Ishikawa (cell line): ENCODE results near the gene CYP27C1.

Experiments
- CEBPB ChIP-seq: IDR thresholded peaks from 2 replicates; pipeline ENCODE4 v1.6.1; 2012
- EGR1 ChIP-seq: IDR thresholded peaks from 2 replicates; pipeline ENCODE4 v1.6.1; 2012
- EP300 ChIP-seq: IDR thresholded peaks from 2 replicates; pipeline ENCODE4 v1.6.1; 2012; ENCODE audit warnings: borderline replicate concordance
- FOXM1 ChIP-seq: IDR thresholded peaks from 2 replicates; pipeline ENCODE4 v1.6.1; 2012; ENCODE audit warnings: low read depth, borderline replicate concordance
- RAD21 ChIP-seq: IDR thresholded peaks from 2 replicates; pipeline ENCODE4 v1.6.1; 2012; ENCODE audit warnings: low read depth
- TAF1 ChIP-seq: IDR thresholded peaks from 2 replicates; pipeline ENCODE4 v1.6.1; 2012; ENCODE audit warnings: low read depth, mild to moderate bottlenecking
- TEAD4 ChIP-seq: IDR thresholded peaks from 2 replicates; pipeline ENCODE4 v1.6.1; 2012
- YY1 ChIP-seq: IDR thresholded peaks from 2 replicates; pipeline ENCODE4 v1.6.1; 2012; ENCODE audit warnings: low read depth
- TF ChIP-seq, protein P1 (sequence below): IDR thresholded peaks from 2 replicates; pipeline ENCODE4 v1.6.1; 2012
- TF ChIP-seq, protein P2 (sequence below): IDR thresholded peaks from 2 replicates; pipeline ENCODE4 v1.6.1; 2012; ENCODE audit warnings: low read depth, mild to moderate bottlenecking

- TF ChIP-seq, protein P1, sequence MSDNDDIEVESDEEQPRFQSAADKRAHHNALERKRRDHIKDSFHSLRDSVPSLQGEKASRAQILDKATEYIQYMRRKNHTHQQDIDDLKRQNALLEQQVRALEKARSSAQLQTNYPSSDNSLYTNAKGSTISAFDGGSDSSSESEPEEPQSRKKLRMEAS: no peak
- TF ChIP-seq RAD21 (0 out of 2 replicates have a peak, but pooled peaks have one; percentile 11), YY1 (no peak), EP300 (peak; percentile 25; the same call in 1 of the 2 replicates), TAF1 (no peak), TEAD4 (peak; percentile 67), EGR1 (no peak), CEBPB (no peak), FOXM1 (no peak)
- TF ChIP-seq, protein P2, sequence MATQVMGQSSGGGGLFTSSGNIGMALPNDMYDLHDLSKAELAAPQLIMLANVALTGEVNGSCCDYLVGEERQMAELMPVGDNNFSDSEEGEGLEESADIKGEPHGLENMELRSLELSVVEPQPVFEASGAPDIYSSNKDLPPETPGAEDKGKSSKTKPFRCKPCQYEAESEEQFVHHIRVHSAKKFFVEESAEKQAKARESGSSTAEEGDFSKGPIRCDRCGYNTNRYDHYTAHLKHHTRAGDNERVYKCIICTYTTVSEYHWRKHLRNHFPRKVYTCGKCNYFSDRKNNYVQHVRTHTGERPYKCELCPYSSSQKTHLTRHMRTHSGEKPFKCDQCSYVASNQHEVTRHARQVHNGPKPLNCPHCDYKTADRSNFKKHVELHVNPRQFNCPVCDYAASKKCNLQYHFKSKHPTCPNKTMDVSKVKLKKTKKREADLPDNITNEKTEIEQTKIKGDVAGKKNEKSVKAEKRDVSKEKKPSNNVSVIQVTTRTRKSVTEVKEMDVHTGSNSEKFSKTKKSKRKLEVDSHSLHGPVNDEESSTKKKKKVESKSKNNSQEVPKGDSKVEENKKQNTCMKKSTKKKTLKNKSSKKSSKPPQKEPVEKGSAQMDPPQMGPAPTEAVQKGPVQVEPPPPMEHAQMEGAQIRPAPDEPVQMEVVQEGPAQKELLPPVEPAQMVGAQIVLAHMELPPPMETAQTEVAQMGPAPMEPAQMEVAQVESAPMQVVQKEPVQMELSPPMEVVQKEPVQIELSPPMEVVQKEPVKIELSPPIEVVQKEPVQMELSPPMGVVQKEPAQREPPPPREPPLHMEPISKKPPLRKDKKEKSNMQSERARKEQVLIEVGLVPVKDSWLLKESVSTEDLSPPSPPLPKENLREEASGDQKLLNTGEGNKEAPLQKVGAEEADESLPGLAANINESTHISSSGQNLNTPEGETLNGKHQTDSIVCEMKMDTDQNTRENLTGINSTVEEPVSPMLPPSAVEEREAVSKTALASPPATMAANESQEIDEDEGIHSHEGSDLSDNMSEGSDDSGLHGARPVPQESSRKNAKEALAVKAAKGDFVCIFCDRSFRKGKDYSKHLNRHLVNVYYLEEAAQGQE: no peak
Observed at GRCh38 chr2:127208313-127208712, 11.8 kb downstream of the CYP27C1 start.
